Nephron (organoid): ENCODE data around the gene GNRH2.
"Not testable (repeated sequence)": the region's sequence is repeated elsewhere in the genome, so short reads cannot be mapped to it uniquely, and the experiment has no call there.

Experiments used
- H3K27ac Mint-ChIP-seq, 3 experiments: 2 replicates each; pipeline ENCODE4 v1.8.0; 2020; ENCODE audit warnings: mixed read lengths in 3 of 3, mild to moderate bottlenecking in 2 of 3, moderate library complexity in 1 of 3
- H3K27me3 Mint-ChIP-seq: 2 replicates; pipeline ENCODE4 v1.8.0; 2021; ENCODE audit warnings: low read depth, mild to moderate bottlenecking, moderate library complexity, mixed read lengths
- H3K36me3 Mint-ChIP-seq: 2 replicates; pipeline ENCODE4 v1.8.0; 2020; ENCODE audit warnings: low read depth, mixed read lengths
- H3K4me1 Mint-ChIP-seq: 2 replicates; pipeline ENCODE4 v1.8.0; 2020; ENCODE audit warnings: mixed read lengths
- H3K4me3 Mint-ChIP-seq, 3 experiments: 2 replicates each; pipeline ENCODE4 v1.8.0; 2020; ENCODE audit warnings: mild to moderate bottlenecking in 3 of 3, mixed read lengths in 3 of 3, moderate library complexity in 2 of 3
- H3K9me3 Mint-ChIP-seq: 2 replicates; pipeline ENCODE4 v1.8.0; 2020; ENCODE audit warnings: mixed read lengths
- TF ChIP-seq, protein P1 (sequence below), 3 experiments: fragments of 200-600 bp; sonication (generic); IDR thresholded peaks; one replicate each; pipeline ENCODE4 v1.5.0; 2021; ENCODE audit warnings: antibody characterized with exemption in 3 of 3; ENCODE audit not compliant: unreplicated experiment in 3 of 3

Gene GNRH2

GRCh38 chr20:3068986-3069900, 25.8 kb downstream of the GNRH2 start:
- Mint-ChIP-seq H3K27ac (no peak overlapping the region), H3K9me3 (no peaks in the 10 kb centered on the region), H3K4me1 (no peaks in the 10 kb centered on the region), H3K4me3 (no peak overlapping the region), H3K27me3 (peaks cover 47% of the 10 kb centered on the region), H3K36me3 (no peaks in the 10 kb centered on the region)
- TF ChIP-seq, protein P1, sequence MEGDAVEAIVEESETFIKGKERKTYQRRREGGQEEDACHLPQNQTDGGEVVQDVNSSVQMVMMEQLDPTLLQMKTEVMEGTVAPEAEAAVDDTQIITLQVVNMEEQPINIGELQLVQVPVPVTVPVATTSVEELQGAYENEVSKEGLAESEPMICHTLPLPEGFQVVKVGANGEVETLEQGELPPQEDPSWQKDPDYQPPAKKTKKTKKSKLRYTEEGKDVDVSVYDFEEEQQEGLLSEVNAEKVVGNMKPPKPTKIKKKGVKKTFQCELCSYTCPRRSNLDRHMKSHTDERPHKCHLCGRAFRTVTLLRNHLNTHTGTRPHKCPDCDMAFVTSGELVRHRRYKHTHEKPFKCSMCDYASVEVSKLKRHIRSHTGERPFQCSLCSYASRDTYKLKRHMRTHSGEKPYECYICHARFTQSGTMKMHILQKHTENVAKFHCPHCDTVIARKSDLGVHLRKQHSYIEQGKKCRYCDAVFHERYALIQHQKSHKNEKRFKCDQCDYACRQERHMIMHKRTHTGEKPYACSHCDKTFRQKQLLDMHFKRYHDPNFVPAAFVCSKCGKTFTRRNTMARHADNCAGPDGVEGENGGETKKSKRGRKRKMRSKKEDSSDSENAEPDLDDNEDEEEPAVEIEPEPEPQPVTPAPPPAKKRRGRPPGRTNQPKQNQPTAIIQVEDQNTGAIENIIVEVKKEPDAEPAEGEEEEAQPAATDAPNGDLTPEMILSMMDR (IDR thresholded peaks at IDR 0.05; ENCODE audit: unreplicated experiment in 3 of 3), result no peak

DNA sequence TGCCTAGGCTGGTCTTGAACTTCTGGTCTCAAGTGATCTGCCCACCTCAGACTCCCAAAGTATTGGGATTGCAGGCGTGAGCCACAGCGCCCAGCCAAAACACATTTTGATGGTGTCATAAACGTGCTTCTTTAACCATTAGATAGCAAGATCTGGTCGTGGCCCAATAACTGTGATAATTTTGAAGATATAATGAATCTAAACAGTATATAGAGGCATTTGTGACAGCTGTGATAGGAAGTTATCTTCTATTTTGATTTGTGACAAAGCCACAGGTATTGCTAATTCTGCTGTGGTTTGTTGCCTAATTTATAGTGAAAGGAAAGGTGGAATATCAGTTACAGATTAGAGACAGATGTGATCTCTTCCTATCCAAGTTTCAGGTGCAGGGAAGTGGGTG, 27.3 kb downstream of the GNRH2 start:
- Mint-ChIP-seq H3K36me3 (no peaks in the 10 kb centered on the region), H3K27me3 (peaks cover 54% of the 10 kb centered on the region), H3K4me1 (no peaks in the 10 kb centered on the region), H3K27ac (no peak overlapping the region), H3K9me3 (no peaks in the 10 kb centered on the region), H3K4me3 (peak overlapping the region; percentile 68 to 74 (median 73))
- TF ChIP-seq, protein P1 (IDR thresholded peaks at IDR 0.05; ENCODE audit: unreplicated experiment in 3 of 3), result no peak

DNA sequence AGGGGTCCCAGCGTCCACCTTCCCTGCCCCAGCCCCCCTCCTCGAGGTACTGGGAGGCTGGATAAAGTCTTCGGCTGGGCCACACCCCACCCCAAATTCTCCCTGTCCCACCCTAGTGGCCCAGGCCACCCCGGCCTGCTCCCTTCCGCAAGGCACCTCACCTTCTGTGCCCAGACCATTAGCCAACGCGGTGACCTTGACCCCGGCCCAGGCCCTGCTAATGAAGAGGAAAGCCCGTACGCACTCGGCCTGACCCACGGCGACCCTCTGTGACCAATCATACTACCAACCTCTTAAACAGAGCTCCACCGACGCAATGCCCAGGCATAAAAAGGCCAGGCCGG, 27.8 kb downstream of the GNRH2 start:
- peaks cover 57% of the 10 kb centered on the region for H3K27me3 Mint-ChIP-seq
- H3K27ac Mint-ChIP-seq, result no peak overlapping the region
- no peak overlapping the region for H3K4me3 Mint-ChIP-seq
- H3K9me3 Mint-ChIP-seq, result no peaks in the 10 kb centered on the region
- no peaks in the 10 kb centered on the region for H3K4me1 Mint-ChIP-seq
- TF ChIP-seq, protein P1 (IDR thresholded peaks at IDR 0.05; ENCODE audit: unreplicated experiment in 3 of 3), result no peak
- no peaks in the 10 kb centered on the region for H3K36me3 Mint-ChIP-seq

DNA sequence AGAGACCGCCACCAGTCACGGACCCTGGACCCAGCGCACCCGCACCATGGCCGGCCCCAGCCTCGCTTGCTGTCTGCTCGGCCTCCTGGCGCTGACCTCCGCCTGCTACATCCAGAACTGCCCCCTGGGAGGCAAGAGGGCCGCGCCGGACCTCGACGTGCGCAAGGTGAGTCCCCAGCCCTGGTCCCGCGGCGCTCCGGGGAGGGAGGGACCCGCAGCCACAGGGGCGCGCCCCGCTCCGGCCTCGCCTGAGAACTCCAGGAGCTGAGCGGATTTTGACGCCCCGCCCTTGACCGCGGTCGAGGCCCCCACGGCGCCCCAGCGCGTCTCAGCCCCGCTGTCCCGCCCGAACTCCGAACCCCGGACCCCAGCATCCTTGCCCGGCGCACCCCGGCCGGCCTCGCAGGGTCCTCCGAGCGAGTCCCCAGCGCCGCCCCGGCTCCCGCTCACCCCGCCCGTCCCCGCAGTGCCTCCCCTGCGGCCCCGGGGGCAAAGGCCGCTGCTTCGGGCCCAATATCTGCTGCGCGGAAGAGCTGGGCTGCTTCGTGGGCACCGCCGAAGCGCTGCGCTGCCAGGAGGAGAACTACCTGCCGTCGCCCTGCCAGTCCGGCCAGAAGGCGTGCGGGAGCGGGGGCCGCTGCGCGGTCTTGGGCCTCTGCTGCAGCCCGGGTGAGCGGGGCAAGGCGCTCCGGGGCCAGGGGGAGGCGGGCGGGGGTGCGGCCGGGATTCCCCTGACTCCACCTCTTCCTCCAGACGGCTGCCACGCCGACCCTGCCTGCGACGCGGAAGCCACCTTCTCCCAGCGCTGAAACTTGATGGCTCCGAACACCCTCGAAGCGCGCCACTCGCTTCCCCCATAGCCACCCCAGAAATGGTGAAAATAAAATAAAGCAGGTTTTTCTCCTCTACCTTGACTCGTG, 28.4 kb downstream of the GNRH2 start, which contains the start of gene OXT:
OXT (plus strand) TSS at position 11 of the 920 bp plus-strand sequence; CDS start at position 47, 36 bp downstream.
- Mint-ChIP-seq H3K36me3 (no peaks in the 10 kb centered on the region), H3K9me3 (no peaks in the 10 kb centered on the region), H3K27ac (no peak within 1 kb of the TSS), H3K4me3 (peak within 1 kb of the TSS; percentile 68 to 74 (median 73)), H3K4me1 (no peaks in the 10 kb centered on the region), H3K27me3 (peaks cover 59% of the 10 kb centered on the region)
- TF ChIP-seq, protein P1 (IDR thresholded peaks at IDR 0.05; ENCODE audit: unreplicated experiment in 3 of 3), result no peak

DNA sequence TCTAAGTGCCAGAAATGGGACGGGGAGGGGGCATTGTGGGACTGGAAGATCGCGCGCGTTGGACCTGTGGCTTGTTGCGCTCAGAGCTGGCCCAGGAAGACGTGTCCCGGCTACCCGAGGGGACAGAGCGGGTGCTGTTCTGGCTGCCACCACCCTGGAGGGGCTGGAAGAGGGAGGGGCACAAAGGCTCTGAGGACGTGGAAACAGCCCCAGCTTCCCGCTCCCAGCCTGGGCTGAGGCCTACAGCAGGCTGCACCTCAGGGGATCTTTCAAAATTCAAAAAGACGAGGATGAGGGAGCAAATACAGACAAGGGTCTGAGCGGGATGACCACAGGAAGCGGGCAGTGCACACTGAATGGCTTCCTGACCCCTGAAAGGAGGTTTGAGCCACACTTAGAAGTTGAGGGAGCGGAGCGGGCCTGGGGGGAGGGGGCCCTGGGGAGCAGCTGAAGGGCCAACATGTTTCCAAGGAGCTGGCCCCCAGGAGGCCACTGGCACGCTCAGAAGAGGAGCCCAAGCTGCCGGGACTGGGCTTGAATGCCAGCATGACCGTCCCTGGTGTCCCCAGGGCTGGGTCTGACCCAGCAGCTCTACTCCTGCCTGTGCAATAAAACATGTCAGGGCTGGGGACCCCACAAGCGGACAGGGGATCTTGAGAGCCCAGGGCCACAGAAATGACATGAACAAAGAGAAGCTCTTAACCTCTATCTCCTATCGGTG, 29.3 kb downstream of the GNRH2 start:
- no peaks in the 10 kb centered on the region for H3K36me3 Mint-ChIP-seq
- no peaks in the 10 kb centered on the region for H3K4me1 Mint-ChIP-seq
- peak overlapping the region; percentile 30 to 66 (median 64) for H3K4me3 Mint-ChIP-seq
- H3K27me3 Mint-ChIP-seq, result peaks cover 63% of the 10 kb centered on the region
- H3K27ac Mint-ChIP-seq, result no peak overlapping the region
- TF ChIP-seq, protein P1 (IDR thresholded peaks at IDR 0.05; ENCODE audit: unreplicated experiment in 3 of 3), result no peak
- no peaks in the 10 kb centered on the region for H3K9me3 Mint-ChIP-seq

- H3K27me3 Mint-ChIP-seq, result peaks cover 68% of the 10 kb centered on the region
- not testable (repeated sequence) for H3K4me1 Mint-ChIP-seq, H3K9me3 Mint-ChIP-seq, H3K27ac Mint-ChIP-seq, H3K36me3 Mint-ChIP-seq
- peak overlapping the region in 1 of 3 experiments; percentile 14 for H3K4me3 Mint-ChIP-seq
Measured at GRCh38 chr20:3073251-3073643, 29.8 kb downstream of the GNRH2 start.
